HG02571 (cell line): ENCODE data around the gene YARS1.

Experiments
- ATAC-seq: cut with Tn5 transposase; IDR thresholded peaks from one replicate; pipeline ENCODE4 v1.9.1; 2021; ENCODE audit warnings: mild to moderate bottlenecking, moderate library complexity; ENCODE audit not compliant: unreplicated experiment

YARS1 gene

GRCh38 chr1:32817159-32817814 is at the start of gene YARS1, which contains the start of gene S100PBP:
TSS of gene YARS1 (minus strand) at chr1:32817358. CDS start at chr1:32817244, 114 bp downstream.
TSS of gene S100PBP (plus strand) at chr1:32817653. CDS start at chr1:32826100, 8,447 bp downstream.
- ATAC-seq: peak; percentile 80

- ATAC-seq: no peak
These were observed 48.7 kb upstream of the YARS1 start for GRCh38 chr1:32865639-32866405.

- ATAC-seq: no peak
These were observed 47.3 kb upstream of the YARS1 start for GRCh38 chr1:32864375-32865019.

GRCh38 chr1:32863881-32864245 is 46.7 kb upstream of the YARS1 start:
- no peak for ATAC-seq

GRCh38 chr1:32863218-32863880 is 46.2 kb upstream of the YARS1 start:
- no peak for ATAC-seq

- ATAC-seq: no peak
These were observed 44.9 kb upstream of the YARS1 start for GRCh38 chr1:32861904-32862695.

GRCh38 chr1:32860566-32860965 is 43.4 kb upstream of the YARS1 start:
- ATAC-seq: no peak

GRCh38 chr1:32859915-32860314 is 42.8 kb upstream of the YARS1 start:
- no peak for ATAC-seq

- ATAC-seq: no peak
These were observed 41.6 kb upstream of the YARS1 start for GRCh38 chr1:32858791-32859190.

GRCh38 chr1:32858136-32858535 is 41.0 kb upstream of the YARS1 start:
- no peak for ATAC-seq

GRCh38 chr1:32855861-32856617 is 38.9 kb upstream of the YARS1 start:
- ATAC-seq: no peak

- ATAC-seq: no peak
These were observed 31.4 kb upstream of the YARS1 start for GRCh38 chr1:32848354-32849063.

GRCh38 chr1:32831878-32832277 is 14.7 kb upstream of the YARS1 start:
- no peak for ATAC-seq

GRCh38 chr1:32830092-32830852 is 13.1 kb upstream of the YARS1 start:
- no peak for ATAC-seq

GRCh38 chr1:32828341-32828740 is 11.2 kb upstream of the YARS1 start:
- ATAC-seq: no peak

- no peak for ATAC-seq
These were observed 8.0 kb upstream of the YARS1 start for GRCh38 chr1:32825181-32825580.

GRCh38 chr1:32818804-32819541 is 1.8 kb upstream of the YARS1 start:
- no peak for ATAC-seq
